SK-N-SH treated with all-trans-retinoic acid at 6 μM for 48 hours (cell line): ENCODE results near the gene HSP90B1.
A peak's percentile ranks its signal among the peaks of the same experiment; 100 is the strongest.

Source experiments
- ATAC-seq: fragments of 200-7000 bp; cut with Tn5 transposase; 3 replicates; pipeline ENCODE4 v1.9.1; 2020; ENCODE audit warnings: mild to moderate bottlenecking, moderate library complexity
- ARNTL ChIP-seq: fragments of 450-650 bp; formaldehyde crosslinking; IDR thresholded peaks from 2 replicates; pipeline ENCODE4 v1.5.0; 2020; ENCODE audit warnings: low read depth, mild to moderate bottlenecking, moderate library complexity, borderline replicate concordance
- BACH2 ChIP-seq: fragments of 250-450 bp; sonication (Bioruptor Pico); IDR thresholded peaks from 2 replicates; pipeline ENCODE4 v1.9.0; 2021; ENCODE audit warnings: mild to moderate bottlenecking, borderline replicate concordance
- CSRNP3 ChIP-seq: fragments of 250-450 bp; sonication (Bioruptor Pico); IDR thresholded peaks from 2 replicates; pipeline ENCODE4 v1.5.1; 2021; ENCODE audit warnings: mild to moderate bottlenecking, moderate library complexity
- GLIS3 ChIP-seq: fragments of 250-450 bp; sonication (Bioruptor Pico); IDR thresholded peaks from 2 replicates; pipeline ENCODE4 v1.5.0; 2020; ENCODE audit warnings: mild to moderate bottlenecking, moderate library complexity
- OSR1 ChIP-seq: fragments of 250-450 bp; sonication (Bioruptor Pico); IDR thresholded peaks from 2 replicates; pipeline ENCODE4 v1.8.0; 2022; ENCODE audit warnings: moderate library complexity, mild to moderate bottlenecking, inconsistent platforms
- PATZ1 ChIP-seq: fragments of 250-450 bp; sonication (Bioruptor Pico); IDR thresholded peaks from 2 replicates; pipeline ENCODE4 v1.8.0; 2020; ENCODE audit warnings: mild to moderate bottlenecking, moderate library complexity, borderline replicate concordance
- PPARA ChIP-seq: fragments of 250-450 bp; sonication (Bioruptor Pico); IDR thresholded peaks from 2 replicates; pipeline ENCODE4 v1.5.0; 2020; ENCODE audit warnings: mild to moderate bottlenecking, borderline replicate concordance
- RARB ChIP-seq: fragments of 250-450 bp; sonication (Bioruptor Pico); IDR thresholded peaks from 2 replicates; pipeline ENCODE4 v1.8.0; 2021; ENCODE audit warnings: mild to moderate bottlenecking, moderate library complexity
- SNAI2 ChIP-seq: fragments of 250-450 bp; sonication (Bioruptor Pico); IDR thresholded peaks from 2 replicates; pipeline ENCODE4 v1.5.0; 2020; ENCODE audit warnings: mild to moderate bottlenecking, moderate library complexity
- TCF4 ChIP-seq: fragments of 250-450 bp; sonication (Bioruptor Pico); IDR thresholded peaks from 2 replicates; pipeline ENCODE4 v1.8.0; 2021; ENCODE audit warnings: mild to moderate bottlenecking, moderate library complexity, borderline replicate concordance
- TOX ChIP-seq: fragments of 250-450 bp; sonication (Bioruptor Pico); IDR thresholded peaks from 2 replicates; pipeline ENCODE4 v1.8.0; 2021; ENCODE audit warnings: mild to moderate bottlenecking, moderate library complexity, borderline replicate concordance
- TSHZ2 ChIP-seq: fragments of 250-450 bp; sonication (Bioruptor Pico); IDR thresholded peaks from 2 replicates; pipeline ENCODE4 v1.5.0; 2020; ENCODE audit warnings: mild to moderate bottlenecking, moderate library complexity
- ZFP30 ChIP-seq: fragments of 450-650 bp; formaldehyde crosslinking; IDR thresholded peaks from 2 replicates; pipeline ENCODE4 v1.5.0; 2022; ENCODE audit warnings: mild to moderate bottlenecking, moderate library complexity
- ZNF565 ChIP-seq: fragments of 450-650 bp; formaldehyde crosslinking; conservative IDR thresholded peaks from 2 replicates; pipeline ENCODE4 v1.5.0; 2020; ENCODE audit warnings: low read depth, mild to moderate bottlenecking, moderate library complexity
- ZNF70 ChIP-seq: fragments of 450-650 bp; formaldehyde crosslinking; IDR thresholded peaks from 2 replicates; pipeline ENCODE4 v1.5.0; 2020; ENCODE audit warnings: mild to moderate bottlenecking, moderate library complexity
- ZNF8 ChIP-seq: fragments of 450-650 bp; formaldehyde crosslinking; IDR thresholded peaks from 2 replicates; pipeline ENCODE4 v1.5.0; 2020; ENCODE audit warnings: mild to moderate bottlenecking, moderate library complexity

Gene HSP90B1

GRCh38 chr12:103882861-103883596 is 47.2 kb upstream of the HSP90B1 start:
- TF ChIP-seq GLIS3 (CRISPR knock-in tag) (no peak), CSRNP3 (CRISPR knock-in tag) (no peak), ZFP30 (CRISPR knock-in tag) (no peak), ARNTL (no peak), TSHZ2 (CRISPR knock-in tag) (no peak)
- no peak for ATAC-seq

GRCh38 chr12:103883908-103884307 is 46.3 kb upstream of the HSP90B1 start:
- no peak for ATAC-seq
- TF ChIP-seq ZNF70 (CRISPR knock-in tag) = no peak
- TF ChIP-seq TOX (CRISPR knock-in tag) = no peak
- no peak for TF ChIP-seq PPARA

- peak; percentile 74 for ATAC-seq
- no peak for TF ChIP-seq ARNTL
- peak; percentile 80; the same call in 1 of the 2 replicates for TF ChIP-seq TCF4 (CRISPR knock-in tag)
- TF ChIP-seq RARB (CRISPR knock-in tag) = no peak
- no peak for TF ChIP-seq BACH2 (CRISPR knock-in tag)
- TF ChIP-seq CSRNP3 (CRISPR knock-in tag) = no peak
Measured at GRCh38 chr12:103884316-103884715, 45.9 kb upstream of the HSP90B1 start.

- TF ChIP-seq OSR1 (CRISPR knock-in tag) = no peak
- TF ChIP-seq SNAI2 (CRISPR knock-in tag) = no peak
- TF ChIP-seq, all 23 proteins: peak for 0
- no peak for ATAC-seq
Measured at GRCh38 chr12:103886195-103886797, 43.9 kb upstream of the HSP90B1 start.

- ATAC-seq = no peak; the same call in 2 of the 3 replicates
- no peak for TF ChIP-seq TOX (CRISPR knock-in tag)
- TF ChIP-seq ZFP30 (CRISPR knock-in tag) = no peak
- no peak for TF ChIP-seq CSRNP3 (CRISPR knock-in tag)
- no peak for TF ChIP-seq ZNF70 (CRISPR knock-in tag)
Measured at GRCh38 chr12:103887738-103888137, 42.5 kb upstream of the HSP90B1 start.

GRCh38 chr12:103897316-103897715 is 32.9 kb upstream of the HSP90B1 start:
- ATAC-seq = no peak
- TF ChIP-seq ARNTL (no peak), PPARA (no peak), ZNF8 (CRISPR knock-in tag) (no peak), TOX (CRISPR knock-in tag) (no peak), TSHZ2 (CRISPR knock-in tag) (no peak), ZNF565 (no peak), PATZ1 (CRISPR knock-in tag) (no peak), CSRNP3 (CRISPR knock-in tag) (no peak)
